ENCODE measurements around the gene KRTCAP3.

The KRTCAP3 gene

DNA sequence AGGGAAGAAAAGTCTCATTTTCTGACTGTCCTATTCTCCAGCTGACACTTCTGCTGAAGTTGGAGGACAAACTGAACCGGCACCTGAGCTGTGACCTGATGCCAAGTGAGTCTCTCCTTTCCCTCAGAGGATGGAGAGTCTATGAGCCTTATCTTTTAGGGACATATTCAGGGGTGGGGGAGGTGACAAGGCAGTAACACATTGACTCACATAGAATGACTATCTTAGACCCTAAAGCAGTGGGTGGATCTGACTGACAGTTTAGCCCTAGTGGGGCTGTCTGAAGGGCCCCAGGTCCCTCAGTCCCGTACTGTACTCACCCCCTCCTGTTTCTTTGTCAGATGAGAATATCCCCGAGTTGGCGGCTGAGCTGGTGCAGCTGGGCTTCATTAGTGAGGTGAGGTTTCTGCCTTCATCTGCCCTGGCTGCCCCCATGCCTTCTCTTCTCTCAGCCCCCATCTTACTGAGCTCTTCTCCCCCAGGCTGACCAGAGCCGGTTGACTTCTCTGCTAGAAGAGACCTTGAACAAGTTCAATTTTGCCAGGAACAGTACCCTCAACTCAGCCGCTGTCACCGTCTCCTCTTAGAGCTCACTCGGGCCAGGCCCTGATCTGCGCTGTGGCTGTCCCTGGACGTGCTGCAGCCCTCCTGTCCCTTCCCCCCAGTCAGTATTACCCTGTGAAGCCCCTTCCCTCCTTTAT lies 805 bp upstream of the KRTCAP3 start:
- no peak for DNase-seq (ENCODE audit: low read depth in 2 of 2)

- no peak for DNase-seq (ENCODE audit: low read depth in 2 of 2)
Observed at GRCh38 chr2:27442920-27443282, 720 bp downstream of the KRTCAP3 start.

GRCh38 chr2:27445155-27445554 lies 3.0 kb downstream of the KRTCAP3 start:
- no peak for DNase-seq (ENCODE audit: low read depth in 2 of 2)

- DNase-seq (ENCODE audit: low read depth in 2 of 2) = no peak
Observed at GRCh38 chr2:27445615-27446014, 3.4 kb downstream of the KRTCAP3 start.

DNA sequence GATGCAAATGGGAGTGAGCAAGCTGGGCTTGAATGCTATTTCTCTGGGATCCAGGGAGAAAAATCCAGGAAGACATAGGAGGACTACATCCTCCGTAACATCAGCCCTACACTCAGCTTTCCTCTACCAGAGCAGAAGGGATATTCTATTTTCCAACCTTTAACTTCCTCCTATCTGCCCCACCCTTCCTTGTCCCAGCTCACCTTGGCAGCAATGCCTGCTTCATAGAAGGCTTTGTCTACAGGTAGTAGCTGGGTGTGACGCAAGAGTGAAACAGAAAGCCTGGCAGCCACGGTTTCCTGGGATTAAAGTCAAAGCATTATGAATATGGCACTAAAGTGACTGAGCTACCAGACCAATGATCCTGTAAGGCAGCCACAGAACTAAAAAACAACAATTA lies 3.9 kb downstream of the KRTCAP3 start:
- no peak for DNase-seq (ENCODE audit: low read depth in 2 of 2)

GRCh38 chr2:27448381-27448780 lies 6.2 kb downstream of the KRTCAP3 start:
- no peak for DNase-seq (ENCODE audit: low read depth in 2 of 2)

- DNase-seq (ENCODE audit: low read depth in 2 of 2) = no peak
Observed at GRCh38 chr2:27451095-27451494, 8.9 kb downstream of the KRTCAP3 start.

DNA sequence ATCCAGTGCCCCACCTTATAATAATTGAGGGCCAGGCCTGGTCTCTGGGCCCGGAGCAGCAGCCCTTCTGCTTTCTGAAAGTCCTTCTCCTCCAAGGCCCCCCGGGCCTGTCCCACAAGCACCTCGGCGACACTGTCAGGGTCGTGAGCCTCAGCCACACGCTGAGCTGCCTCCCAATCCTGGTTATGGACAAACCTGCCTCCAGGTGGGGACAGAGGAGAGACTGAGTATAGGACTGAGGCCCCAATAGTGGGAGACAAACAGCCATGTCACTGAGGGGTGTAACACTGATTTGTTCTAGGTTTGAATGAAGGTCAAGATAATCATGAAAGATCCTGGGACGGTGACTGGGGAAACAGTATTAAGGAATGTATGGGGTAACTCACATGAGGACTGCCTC lies 11.8 kb downstream of the KRTCAP3 start:
- no peak for DNase-seq (ENCODE audit: low read depth in 2 of 2)

DNA sequence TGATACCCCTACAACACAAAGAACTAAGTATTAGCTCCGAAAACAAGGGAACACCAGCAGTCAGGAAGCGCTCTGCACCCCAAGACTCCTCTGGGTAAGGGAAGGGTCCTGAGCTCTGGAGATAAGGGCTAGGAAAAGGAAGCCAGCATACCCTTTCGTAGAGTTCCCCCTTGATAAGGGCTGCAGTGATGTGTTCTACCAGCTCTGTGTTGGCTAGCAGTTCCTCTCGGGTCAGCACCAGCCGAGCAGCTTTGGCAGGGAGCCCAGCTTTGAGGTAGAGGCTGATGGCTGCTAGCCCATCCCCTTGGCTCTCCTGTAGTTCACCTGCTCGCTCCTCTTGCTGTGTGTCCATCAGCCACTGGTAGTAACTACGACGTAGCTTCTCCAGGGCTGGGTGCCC lies 18.9 kb downstream of the KRTCAP3 start:
- DNase-seq (ENCODE audit: low read depth in 2 of 2) = no peak

- DNase-seq (ENCODE audit: low read depth in 2 of 2) = no peak
Observed at GRCh38 chr2:27464443-27464842, 22.3 kb downstream of the KRTCAP3 start.

DNA sequence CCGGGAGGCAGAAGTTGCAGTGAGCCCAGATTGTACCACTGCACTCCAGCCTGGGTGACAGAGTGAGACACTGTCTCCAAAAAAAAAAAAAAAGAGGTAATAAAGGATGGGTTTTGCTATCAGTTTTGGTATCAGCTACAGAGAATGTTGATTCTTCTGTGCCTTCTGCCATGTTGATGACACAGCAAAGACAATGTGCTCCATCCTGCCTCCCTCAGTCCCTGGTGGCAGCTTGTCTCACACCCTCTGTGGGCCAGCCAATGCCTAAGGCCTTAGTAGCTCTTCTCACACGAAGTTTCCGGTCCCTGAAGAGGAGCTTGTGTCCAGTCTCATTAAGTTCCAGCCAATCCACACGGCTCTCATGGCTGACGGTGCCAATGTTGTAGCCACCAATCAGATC lies 29.8 kb downstream of the KRTCAP3 start:
- no peak for DNase-seq (ENCODE audit: low read depth in 2 of 2)

DNA sequence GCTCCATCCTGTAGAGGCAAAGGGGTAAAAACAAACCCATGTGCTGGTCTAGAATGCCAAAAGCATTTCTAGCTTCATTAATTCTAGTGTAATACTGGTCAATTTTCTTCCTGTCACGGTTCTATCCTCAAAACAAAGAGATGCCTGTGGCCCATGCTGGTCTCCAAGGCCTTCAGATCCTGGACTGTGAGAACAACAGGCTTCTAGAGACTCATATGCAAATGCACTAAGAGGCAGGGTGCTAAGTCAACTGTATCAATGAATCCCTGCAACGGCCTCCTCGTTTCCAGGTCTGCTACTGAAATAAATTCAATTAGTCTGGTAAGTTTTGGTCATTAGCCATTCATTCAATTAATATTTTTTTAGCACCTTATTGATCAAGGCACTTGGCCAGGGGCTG lies 43.3 kb downstream of the KRTCAP3 start:
- DNase-seq (ENCODE audit: low read depth in 2 of 2) = no peak

DNA sequence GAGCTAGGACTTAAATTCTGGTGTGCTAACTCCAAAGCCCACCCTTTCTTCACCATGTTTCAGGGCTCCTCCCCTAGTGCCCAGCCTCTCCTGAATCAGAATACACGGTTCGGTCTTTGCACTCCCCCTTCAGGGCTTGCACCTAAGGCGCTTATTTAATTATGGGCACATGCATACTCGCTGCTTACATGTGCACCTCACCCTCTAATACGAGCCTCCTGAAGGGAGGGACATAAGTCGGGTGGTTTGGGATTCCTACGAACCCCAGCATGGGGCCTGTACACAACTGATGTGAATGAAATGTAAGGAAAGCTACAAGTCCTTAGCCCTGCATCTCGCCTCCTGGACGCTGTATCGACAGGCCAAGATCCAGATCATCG lies 46.9 kb downstream of the KRTCAP3 start:
- DNase-seq (ENCODE audit: low read depth in 2 of 2) = no peak

DNA sequence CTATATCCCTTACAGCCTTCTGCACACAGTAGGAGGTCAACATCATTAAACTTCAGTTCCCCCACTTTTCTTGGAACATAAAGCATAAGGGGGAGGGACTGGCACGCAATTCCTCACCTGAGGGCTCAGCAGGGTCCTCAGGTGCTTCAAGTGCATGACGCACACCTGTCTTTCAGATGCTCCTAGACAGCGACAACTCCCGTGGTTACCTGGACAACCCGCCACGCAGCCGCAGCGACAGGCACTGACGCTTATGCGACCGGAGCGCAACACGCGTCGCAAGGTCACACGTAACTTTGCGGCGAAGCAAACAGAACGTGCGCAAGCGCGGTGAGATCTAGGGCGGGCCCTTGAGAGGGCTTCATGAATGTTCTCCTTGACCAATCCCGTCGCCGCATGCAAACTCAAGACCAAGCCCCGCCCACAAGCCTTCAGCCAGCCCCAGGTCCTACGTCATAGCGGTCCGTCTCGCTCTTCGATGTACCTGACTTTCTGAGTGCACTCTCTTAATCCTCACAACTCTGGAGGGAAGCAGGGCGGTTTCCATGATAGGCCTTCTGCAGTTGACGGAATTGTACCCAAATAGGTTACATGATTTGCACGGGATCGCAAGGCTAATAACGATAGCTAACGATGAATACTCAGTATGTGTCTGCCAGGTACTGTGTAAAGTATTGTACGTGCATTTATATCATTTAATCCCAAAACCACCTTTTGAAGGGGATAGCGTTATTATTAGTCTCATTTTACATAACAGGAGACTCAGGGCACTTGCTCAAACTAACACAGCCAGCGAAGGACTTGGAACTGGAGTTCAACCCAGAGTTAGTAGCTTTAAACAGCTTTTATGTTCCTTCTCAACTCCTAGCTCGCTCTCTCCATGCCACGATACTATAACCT lies 47.6 kb downstream of the KRTCAP3 start, which contains the start of gene IFT172:
TSS of gene IFT172 (minus strand) at position 246 of the 900 bp plus-strand sequence. CDS start at position 156, 90 bp downstream.
- DNase-seq (ENCODE audit: low read depth in 2 of 2) = peak; percentile 95 to 98

GRCh38 chr2:27492557-27492956 lies 50.4 kb downstream of the KRTCAP3 start:
- no peak for DNase-seq (ENCODE audit: low read depth in 2 of 2)

DNA sequence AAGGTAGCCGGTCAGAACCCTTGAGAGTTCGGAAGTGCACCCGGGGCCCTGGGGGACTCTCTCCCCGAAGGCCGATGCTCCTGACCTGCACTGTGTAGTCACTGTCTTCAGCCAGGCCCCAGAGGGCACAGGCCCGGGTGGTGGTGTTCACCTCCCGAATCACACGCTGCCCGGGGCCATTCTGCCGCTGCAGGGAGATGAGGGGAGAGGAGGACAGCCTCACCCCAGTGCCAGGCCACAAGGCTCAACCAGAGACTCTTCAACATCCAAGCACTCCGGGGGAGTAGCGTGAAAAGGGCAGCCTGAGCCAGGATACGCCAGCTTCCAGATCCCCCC lies 51.7 kb downstream of the KRTCAP3 start:
- no peak for DNase-seq (ENCODE audit: low read depth in 2 of 2)
